Measurements from ENCODE around the gene FBXL13. TPM values are rescaled to one million over a fixed set of nuclear protein-coding genes. Genes with fewer than 3 reads are reported as not detected.
"Not testable (repeated sequence)": the region's sequence is repeated elsewhere in the genome, so short reads cannot be mapped to it uniquely, and the experiment has no call there.

FBXL13 gene
- total RNA-seq, 1 donor from 2014 or later = 3.0 TPM

DNA sequence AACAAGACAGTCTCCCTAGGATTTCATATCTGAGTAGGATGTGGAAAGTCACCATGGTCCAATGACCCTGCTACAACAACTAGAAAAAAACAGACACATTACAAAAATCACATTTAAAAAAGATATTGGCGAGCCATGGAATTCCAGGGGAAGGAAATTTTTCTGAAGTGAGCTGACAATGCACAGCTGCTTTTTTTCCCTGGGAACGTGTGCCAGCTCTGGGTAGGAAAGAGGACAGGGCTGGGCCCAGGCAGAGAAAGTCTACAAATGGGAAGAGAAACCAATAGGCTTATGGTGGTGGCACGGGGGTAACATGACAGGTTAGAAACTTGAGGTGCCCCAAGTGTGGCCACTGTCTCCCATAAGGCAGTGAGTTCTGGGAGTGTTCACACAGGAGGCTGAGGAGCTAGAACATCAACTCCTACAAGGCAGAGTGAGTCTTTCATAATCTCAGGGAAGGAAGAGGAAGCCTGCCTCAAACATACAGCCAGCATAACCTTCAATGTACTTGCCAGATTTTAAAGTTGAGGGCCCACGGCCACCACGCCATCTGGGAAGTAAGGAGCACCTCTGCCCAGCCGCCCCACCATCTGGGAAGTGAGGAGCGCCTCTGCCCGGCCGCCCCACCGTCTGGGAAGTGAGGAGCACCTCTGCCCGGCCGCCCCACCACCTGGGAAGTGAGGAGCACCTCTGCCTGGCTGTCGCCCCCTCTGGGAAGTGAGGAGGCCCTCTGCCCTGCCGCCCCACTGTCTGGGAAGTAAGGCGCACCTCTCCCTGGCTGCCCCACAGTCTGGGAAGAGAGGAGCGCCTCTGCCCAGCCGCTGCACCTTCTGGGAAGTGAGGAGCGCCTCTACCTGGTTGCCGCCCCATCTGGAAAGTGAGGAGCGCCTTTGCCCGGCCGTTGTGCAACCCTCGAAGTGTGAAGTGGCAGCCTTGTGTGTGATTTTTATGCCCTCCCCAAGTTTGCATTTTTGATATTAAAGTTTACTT lies 5.9 kb downstream of the FBXL13 start:
- TF ChIP-seq, protein P1, sequence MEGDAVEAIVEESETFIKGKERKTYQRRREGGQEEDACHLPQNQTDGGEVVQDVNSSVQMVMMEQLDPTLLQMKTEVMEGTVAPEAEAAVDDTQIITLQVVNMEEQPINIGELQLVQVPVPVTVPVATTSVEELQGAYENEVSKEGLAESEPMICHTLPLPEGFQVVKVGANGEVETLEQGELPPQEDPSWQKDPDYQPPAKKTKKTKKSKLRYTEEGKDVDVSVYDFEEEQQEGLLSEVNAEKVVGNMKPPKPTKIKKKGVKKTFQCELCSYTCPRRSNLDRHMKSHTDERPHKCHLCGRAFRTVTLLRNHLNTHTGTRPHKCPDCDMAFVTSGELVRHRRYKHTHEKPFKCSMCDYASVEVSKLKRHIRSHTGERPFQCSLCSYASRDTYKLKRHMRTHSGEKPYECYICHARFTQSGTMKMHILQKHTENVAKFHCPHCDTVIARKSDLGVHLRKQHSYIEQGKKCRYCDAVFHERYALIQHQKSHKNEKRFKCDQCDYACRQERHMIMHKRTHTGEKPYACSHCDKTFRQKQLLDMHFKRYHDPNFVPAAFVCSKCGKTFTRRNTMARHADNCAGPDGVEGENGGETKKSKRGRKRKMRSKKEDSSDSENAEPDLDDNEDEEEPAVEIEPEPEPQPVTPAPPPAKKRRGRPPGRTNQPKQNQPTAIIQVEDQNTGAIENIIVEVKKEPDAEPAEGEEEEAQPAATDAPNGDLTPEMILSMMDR (IDR thresholded peaks at IDR 0.05) = no peak
- Histone ChIP-seq H3K36me3 (no peaks in the 10 kb centered on the region), H3K4me1 (peaks cover 2% of the 10 kb centered on the region), H3K27me3 (no peaks in the 10 kb centered on the region), H3K9me3 (no peaks in the 10 kb centered on the region), H3K27ac (peak overlapping the region; percentile 32), H3K4me3 (no peak overlapping the region)
- DNase-seq (no peak), ATAC-seq (no peak)
- intact Hi-C loops (cut with DNase I) = no loop called here

DNA sequence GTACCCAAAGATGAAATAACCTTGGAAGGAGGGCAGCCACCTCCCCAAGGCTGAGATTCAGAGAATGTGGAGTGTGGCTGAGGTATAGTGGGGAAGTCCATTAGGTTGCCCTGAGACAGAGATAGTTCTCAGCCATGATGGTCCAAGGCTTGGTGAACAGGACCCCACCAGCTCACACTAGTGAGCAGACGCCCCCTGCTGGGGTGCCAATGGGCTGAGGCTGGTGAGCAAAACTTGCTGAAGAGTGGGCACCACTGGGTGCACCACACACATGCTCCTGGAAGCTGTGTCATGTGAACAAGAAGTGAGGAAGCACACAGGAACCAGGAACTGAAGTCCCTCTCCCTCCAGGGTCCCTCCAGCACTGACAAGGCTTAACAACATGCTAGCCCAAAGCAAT lies 8.9 kb downstream of the FBXL13 start:
- Histone ChIP-seq H3K9me3 (no peaks in the 10 kb centered on the region), H3K4me1 (no peaks in the 10 kb centered on the region), H3K27me3 (no peaks in the 10 kb centered on the region), H3K27ac (no peak overlapping the region), H3K36me3 (no peaks in the 10 kb centered on the region), H3K4me3 (no peak overlapping the region)
- TF ChIP-seq, protein P1 (IDR thresholded peaks at IDR 0.05) = peak; percentile 40
- intact Hi-C loops (cut with DNase I) = no loop called here
- DNase-seq = peak; percentile 70
- peak; percentile 69 for ATAC-seq

DNA sequence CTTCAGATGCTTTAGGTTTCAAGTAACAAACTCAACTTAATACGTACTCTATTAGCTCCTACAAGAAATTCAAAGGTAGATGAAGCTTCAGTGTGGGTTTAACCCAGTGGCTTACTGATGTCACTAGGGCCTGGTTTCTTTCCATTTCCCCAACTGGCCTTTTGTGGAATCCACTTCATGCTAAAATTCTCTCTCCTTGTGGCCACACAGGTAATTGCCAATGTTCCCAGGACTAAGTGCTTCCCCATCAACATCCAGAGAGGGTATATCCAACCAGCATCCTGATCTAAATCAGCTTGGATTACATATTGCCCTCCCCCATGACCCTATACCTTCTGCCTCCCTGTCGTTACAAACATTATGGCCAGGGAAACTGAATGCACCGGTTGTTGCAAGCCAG lies 10.7 kb downstream of the FBXL13 start:
- no peak overlapping the region for H3K4me3 ChIP-seq
- no peaks in the 10 kb centered on the region for H3K9me3 ChIP-seq
- no peaks in the 10 kb centered on the region for H3K27me3 ChIP-seq
- no peak for ATAC-seq
- intact Hi-C loops (cut with DNase I) = no loop called here
- no peak overlapping the region for H3K27ac ChIP-seq
- TF ChIP-seq, protein P1 (IDR thresholded peaks at IDR 0.05) = no peak
- H3K36me3 ChIP-seq = no peaks in the 10 kb centered on the region
- no peaks in the 10 kb centered on the region for H3K4me1 ChIP-seq
- DNase-seq = no peak

DNA sequence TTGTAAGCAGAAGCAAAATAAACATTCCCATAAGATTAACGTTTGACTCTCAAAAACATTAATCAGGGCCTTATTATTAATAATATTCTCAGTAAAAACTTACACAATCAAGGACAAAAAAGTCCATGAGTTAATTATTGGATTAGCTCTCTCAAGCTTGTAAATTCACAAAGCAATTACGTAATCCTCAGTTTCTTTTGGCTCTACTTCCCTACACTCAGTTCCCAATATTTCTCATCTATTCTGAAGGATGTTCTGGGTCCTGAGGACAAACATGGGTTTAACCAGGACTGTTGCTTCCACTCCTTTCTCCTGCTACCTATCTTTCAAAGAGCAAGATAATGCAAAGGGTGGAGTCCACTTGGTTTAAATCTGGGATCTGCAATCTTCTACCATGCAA lies 15.1 kb downstream of the FBXL13 start:
- Histone ChIP-seq H3K4me1 (no peaks in the 10 kb centered on the region), H3K27me3 (no peaks in the 10 kb centered on the region), H3K27ac (no peak overlapping the region), H3K36me3 (no peaks in the 10 kb centered on the region), H3K9me3 (no peaks in the 10 kb centered on the region), H3K4me3 (no peak overlapping the region)
- DNase-seq (no peak), ATAC-seq (no peak)
- TF ChIP-seq, protein P1 (IDR thresholded peaks at IDR 0.05) = no peak
- intact Hi-C loops (cut with DNase I) = no loop called here

DNA sequence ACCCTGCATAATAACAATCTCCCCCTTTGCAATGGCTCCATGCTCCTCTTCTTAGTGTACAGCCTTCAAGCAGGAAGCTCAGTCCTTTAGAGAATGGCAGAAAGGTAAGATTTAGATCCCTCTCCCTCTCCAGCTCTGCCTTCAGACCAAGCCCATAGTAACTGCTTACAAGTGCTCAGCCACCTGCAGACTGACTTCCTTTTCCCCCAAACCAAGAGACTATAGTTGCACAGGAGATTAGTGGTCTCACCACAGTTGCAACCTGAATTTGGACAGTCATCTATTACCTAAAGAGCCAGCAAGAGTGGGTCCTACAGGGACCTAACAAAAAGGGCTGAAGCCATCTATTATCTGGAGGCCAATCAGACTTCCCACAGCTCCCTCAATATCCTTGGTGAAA lies 16.5 kb downstream of the FBXL13 start:
- no peak for DNase-seq
- Histone ChIP-seq H3K27ac (no peak overlapping the region), H3K27me3 (no peaks in the 10 kb centered on the region), H3K36me3 (no peaks in the 10 kb centered on the region), H3K4me3 (no peak overlapping the region), H3K4me1 (no peaks in the 10 kb centered on the region), H3K9me3 (no peaks in the 10 kb centered on the region)
- TF ChIP-seq, protein P1 (IDR thresholded peaks at IDR 0.05) = no peak
- intact Hi-C loops (cut with DNase I) = no loop called here
- ATAC-seq = no peak

DNA sequence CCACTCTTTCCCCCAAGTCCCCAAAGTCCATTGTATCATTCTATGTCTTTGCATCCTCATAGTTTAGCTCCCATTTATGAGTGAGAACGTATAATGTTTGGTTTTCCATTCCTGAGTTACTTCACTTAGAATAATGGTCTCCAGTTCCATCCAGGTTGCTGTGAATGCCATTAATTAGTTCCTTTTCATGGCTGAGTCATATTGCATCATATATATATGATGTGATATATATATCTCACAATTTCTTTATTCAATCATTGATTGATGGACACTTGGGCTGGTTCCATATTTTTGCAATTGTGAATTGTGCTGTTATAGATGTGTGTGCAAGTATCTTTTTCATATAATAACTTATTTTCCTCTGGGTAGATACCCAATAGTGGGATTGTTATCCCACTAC lies 18.6 kb downstream of the FBXL13 start:
- intact Hi-C loops (cut with DNase I); ATAC-seq; H3K27me3 ChIP-seq; H3K9me3 ChIP-seq; H3K36me3 ChIP-seq; H3K27ac ChIP-seq; H3K4me3 ChIP-seq; H3K4me1 ChIP-seq; DNase-seq: not testable (repeated sequence)
